Gastroesophageal sphincter (tissue), 3 donors: ENCODE results near the gene L3MBTL3.

Experiments used
- CTCF ChIP-seq, 4 experiments: fragments of 200-600 bp in 2 of 4; fragments of 450-650 bp in 2 of 4; sonication (generic) in 1 of 4; IDR thresholded peaks; one replicate each; pipeline ENCODE4 v1.5.1; 2017 to 2019; ENCODE audit warnings: antibody characterized with exemption in 4 of 4, mild to moderate bottlenecking in 2 of 4, moderate library complexity in 2 of 4
- POLR2A ChIP-seq, 2 donors: fragments of 450-650 bp; IDR thresholded peaks; one replicate each; pipeline ENCODE4 v1.6.1; 2017; ENCODE audit warnings: antibody characterized with exemption in 2 of 2, mild to moderate bottlenecking in 2 of 2, moderate library complexity in 1 of 2
- POLR2AphosphoS5 ChIP-seq: sonication (generic); formaldehyde crosslinking; IDR thresholded peaks from one replicate; pipeline ENCODE4 v1.6.1; 2017; ENCODE audit warnings: antibody characterized with exemption

- TF ChIP-seq CTCF (IDR thresholded peaks at IDR 0.05) (no peak), POLR2AphosphoS5 (no peak), POLR2A (IDR thresholded peaks at IDR 0.05) (no peak)
Measured at GRCh38 chr6:130176378-130176777, 158.0 kb downstream of the L3MBTL3 start.
